Stomach (tissue), 4 donors: ENCODE measurements around the gene OST4.

ENCODE experiments used
- CTCF ChIP-seq, 7 experiments: fragments of 450-650 bp in 4 of 7; fragments of 200-600 bp in 3 of 7; sonication (generic) in 3 of 7; IDR thresholded peaks; one replicate each; pipeline ENCODE4 v1.5.1; 2016 to 2019; ENCODE audit warnings: antibody characterized with exemption in 7 of 7, control low read depth in 2 of 7, mild to moderate bottlenecking in 1 of 7
- POLR2A ChIP-seq, 4 donors: fragments of 450-650 bp; IDR thresholded peaks; one replicate each; pipeline ENCODE4 v1.6.1; 2016; ENCODE audit warnings: antibody characterized with exemption in 4 of 4, control low read depth in 2 of 4, mild to moderate bottlenecking in 1 of 4, moderate library complexity in 1 of 4

- TF ChIP-seq CTCF (IDR thresholded peaks at IDR 0.05) (no peak), POLR2A (IDR thresholded peaks at IDR 0.05) (no peak)
Measured at GRCh38 chr2:27094353-27094984, 23.0 kb upstream of the OST4 start.
